HepG2 (cell line): ENCODE results near the gene ELF1. TPM values are rescaled to one million over a fixed set of nuclear protein-coding genes. Genes with fewer than 3 reads are reported as not detected.

Experiments
- MIXL1 ChIP-seq: IDR thresholded peaks from 2 replicates; pipeline ENCODE4 v1.6.1; 2016
- PITX1 ChIP-seq: sonication (generic); formaldehyde crosslinking; IDR thresholded peaks from 2 replicates; pipeline ENCODE4 v1.5.1; 2020; ENCODE audit warnings: mild to moderate bottlenecking, missing genetic modification reagents
- POLR2G ChIP-seq: fragments of 200-400 bp; formaldehyde crosslinking; IDR thresholded peaks from 2 replicates; pipeline ENCODE4 v1.6.1; 2018; ENCODE audit warnings: mild to moderate bottlenecking, low read depth, low read length, moderate library complexity
- RARA ChIP-seq: IDR thresholded peaks from 2 replicates; pipeline ENCODE4 v1.6.1; 2016; ENCODE audit warnings: missing genetic modification reagents, missing compliant biosample characterization
- SIN3B ChIP-seq: fragments of 150-350 bp; IDR thresholded peaks from 2 replicates; pipeline ENCODE4 v1.6.1; 2014; ENCODE audit warnings: low read length
- SNAPC2 ChIP-seq: sonication (generic); formaldehyde crosslinking; IDR thresholded peaks from 2 replicates; pipeline ENCODE4 v1.8.1; 2022; ENCODE audit warnings: mild to moderate bottlenecking, missing genetic modification reagents
- STAT5B ChIP-seq: sonication (generic); formaldehyde crosslinking; IDR thresholded peaks from 2 replicates; pipeline ENCODE4 v1.4.0; 2020; ENCODE audit warnings: missing genetic modification reagents
- TCF7 ChIP-seq: sonication (generic); IDR thresholded peaks from 2 replicates; pipeline ENCODE4 v1.6.1; 2016; ENCODE audit warnings: antibody characterized with exemption, low read depth
- TOPORS ChIP-seq: sonication (generic); formaldehyde crosslinking; IDR thresholded peaks from 2 replicates; pipeline ENCODE4 v1.8.0; 2023; ENCODE audit warnings: mild to moderate bottlenecking, missing genetic modification reagents
- ZNF792 ChIP-seq: IDR thresholded peaks from 2 replicates; pipeline ENCODE4 v1.6.1; 2016
- ZNF879 ChIP-seq: sonication (generic); formaldehyde crosslinking; IDR thresholded peaks from 2 replicates; pipeline ENCODE4 v1.8.1; 2023; ENCODE audit warnings: missing genetic modification reagents
- ZSCAN21 ChIP-seq: sonication (generic); formaldehyde crosslinking; IDR thresholded peaks from 2 replicates; pipeline ENCODE4 v1.8.0; 2022; ENCODE audit warnings: mild to moderate bottlenecking, missing genetic modification reagents, moderate library complexity, borderline replicate concordance
- polyA plus RNA-seq, 8 experiments: library from polyadenylated mRNA; depleted of rRNA in 3 of 8; stranded (reverse) in 7 of 8; unstranded in 1 of 8; fragments of >200 nt; fragmentation: Illumina TruSeq in 4 of 8; extraction: Trizol in 4 of 8; gene quantifications; 2 replicates each; pipeline versions ENCODE4 v1.2.1 to v1.2.3, GENCODE V29; 2011 to 2016; ENCODE audit warnings: low read depth in 4 of 8, missing spikeins in 1 of 8, mixed read lengths in 1 of 8; ENCODE audit not compliant: insufficient read depth in 1 of 8
- total RNA-seq, 5 experiments: library from RNA; depleted of rRNA; stranded (reverse); fragments of >200 nt; fragmentation: Illumina TruSeq; extraction: Trizol; gene quantifications; 2 replicates each; pipeline ENCODE4 v1.2.3, GENCODE V29; 2016; ENCODE audit warnings: low read depth in 1 of 5
- TF ChIP-seq, protein P1 (sequence below), 2 experiments: IDR thresholded peaks; 2 replicates each; pipeline ENCODE4 v1.6.1; 2011 to 2012; ENCODE audit warnings: low read length in 2 of 2, borderline replicate concordance in 1 of 2, low read depth in 1 of 2, mild to moderate bottlenecking in 1 of 2, moderate library complexity in 1 of 2
- TF ChIP-seq, protein P2 (sequence below): sonication (generic); formaldehyde crosslinking; IDR thresholded peaks from 2 replicates; pipeline ENCODE4 v1.8.0; 2022; ENCODE audit warnings: mild to moderate bottlenecking, missing genetic modification reagents; ENCODE audit not compliant: insufficient replicate concordance
- TF ChIP-seq, protein P3 (sequence below): sonication (generic); formaldehyde crosslinking; conservative IDR thresholded peaks from 2 replicates; pipeline ENCODE4 v1.4.0; 2020; ENCODE audit warnings: mild to moderate bottlenecking, missing genetic modification reagents, moderate library complexity
- TF ChIP-seq, protein P4 (sequence below): sonication (generic); formaldehyde crosslinking; IDR thresholded peaks from 2 replicates; pipeline ENCODE4 v1.5.0; 2020; ENCODE audit warnings: missing genetic modification reagents, mild to moderate bottlenecking, borderline replicate concordance

ELF1 gene
- total and polyA plus RNA-seq, 2 of the 13 experiments (the other 11 are each of a cell fraction or from before 2014, with no cell fraction given), result 24.6 to 71.5 TPM

DNA sequence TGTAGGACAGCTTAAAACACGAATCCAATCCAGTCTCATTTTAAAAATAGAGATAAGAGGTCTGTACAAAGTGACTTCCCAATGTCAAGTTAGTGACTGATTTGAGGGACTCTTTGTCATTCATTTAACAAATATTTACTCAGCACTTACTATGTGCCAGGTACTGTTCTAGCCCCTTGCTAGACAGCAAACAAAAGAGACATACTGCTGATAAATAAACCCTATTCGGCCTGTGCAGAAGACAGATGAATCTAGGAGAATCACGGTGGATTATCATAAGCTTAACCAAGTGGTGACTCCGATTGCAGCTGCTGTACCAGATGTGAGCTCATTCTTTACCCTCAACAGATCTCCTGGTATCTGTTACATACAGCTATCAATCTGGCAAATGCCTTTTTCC is 6.4 kb upstream of the ELF1 start (continued):
- peak; percentile 48 for TF ChIP-seq RARA (CRISPR knock-in tag)
- no peak for TF ChIP-seq SIN3B
- TF ChIP-seq PITX1 (CRISPR knock-in tag), result no peak
- TF ChIP-seq, protein P1, sequence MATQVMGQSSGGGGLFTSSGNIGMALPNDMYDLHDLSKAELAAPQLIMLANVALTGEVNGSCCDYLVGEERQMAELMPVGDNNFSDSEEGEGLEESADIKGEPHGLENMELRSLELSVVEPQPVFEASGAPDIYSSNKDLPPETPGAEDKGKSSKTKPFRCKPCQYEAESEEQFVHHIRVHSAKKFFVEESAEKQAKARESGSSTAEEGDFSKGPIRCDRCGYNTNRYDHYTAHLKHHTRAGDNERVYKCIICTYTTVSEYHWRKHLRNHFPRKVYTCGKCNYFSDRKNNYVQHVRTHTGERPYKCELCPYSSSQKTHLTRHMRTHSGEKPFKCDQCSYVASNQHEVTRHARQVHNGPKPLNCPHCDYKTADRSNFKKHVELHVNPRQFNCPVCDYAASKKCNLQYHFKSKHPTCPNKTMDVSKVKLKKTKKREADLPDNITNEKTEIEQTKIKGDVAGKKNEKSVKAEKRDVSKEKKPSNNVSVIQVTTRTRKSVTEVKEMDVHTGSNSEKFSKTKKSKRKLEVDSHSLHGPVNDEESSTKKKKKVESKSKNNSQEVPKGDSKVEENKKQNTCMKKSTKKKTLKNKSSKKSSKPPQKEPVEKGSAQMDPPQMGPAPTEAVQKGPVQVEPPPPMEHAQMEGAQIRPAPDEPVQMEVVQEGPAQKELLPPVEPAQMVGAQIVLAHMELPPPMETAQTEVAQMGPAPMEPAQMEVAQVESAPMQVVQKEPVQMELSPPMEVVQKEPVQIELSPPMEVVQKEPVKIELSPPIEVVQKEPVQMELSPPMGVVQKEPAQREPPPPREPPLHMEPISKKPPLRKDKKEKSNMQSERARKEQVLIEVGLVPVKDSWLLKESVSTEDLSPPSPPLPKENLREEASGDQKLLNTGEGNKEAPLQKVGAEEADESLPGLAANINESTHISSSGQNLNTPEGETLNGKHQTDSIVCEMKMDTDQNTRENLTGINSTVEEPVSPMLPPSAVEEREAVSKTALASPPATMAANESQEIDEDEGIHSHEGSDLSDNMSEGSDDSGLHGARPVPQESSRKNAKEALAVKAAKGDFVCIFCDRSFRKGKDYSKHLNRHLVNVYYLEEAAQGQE (IDR thresholded peaks at IDR 0.05; ENCODE audit: borderline replicate concordance in 1 of 2, low read depth in 1 of 2, low read length in 2 of 2), result no peak
- TF ChIP-seq ZNF879 (CRISPR knock-in tag), result no peak
- TF ChIP-seq, protein P2, sequence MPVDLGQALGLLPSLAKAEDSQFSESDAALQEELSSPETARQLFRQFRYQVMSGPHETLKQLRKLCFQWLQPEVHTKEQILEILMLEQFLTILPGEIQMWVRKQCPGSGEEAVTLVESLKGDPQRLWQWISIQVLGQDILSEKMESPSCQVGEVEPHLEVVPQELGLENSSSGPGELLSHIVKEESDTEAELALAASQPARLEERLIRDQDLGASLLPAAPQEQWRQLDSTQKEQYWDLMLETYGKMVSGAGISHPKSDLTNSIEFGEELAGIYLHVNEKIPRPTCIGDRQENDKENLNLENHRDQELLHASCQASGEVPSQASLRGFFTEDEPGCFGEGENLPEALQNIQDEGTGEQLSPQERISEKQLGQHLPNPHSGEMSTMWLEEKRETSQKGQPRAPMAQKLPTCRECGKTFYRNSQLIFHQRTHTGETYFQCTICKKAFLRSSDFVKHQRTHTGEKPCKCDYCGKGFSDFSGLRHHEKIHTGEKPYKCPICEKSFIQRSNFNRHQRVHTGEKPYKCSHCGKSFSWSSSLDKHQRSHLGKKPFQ, result no peak
- TF ChIP-seq TCF7, result 0 out of 2 replicates have a peak, but pooled peaks have one; percentile 23
- TF ChIP-seq ZSCAN21 (CRISPR knock-in tag), result no peak
- TF ChIP-seq TOPORS (CRISPR knock-in tag), result no peak
- no peak for TF ChIP-seq POLR2G
- no peak for TF ChIP-seq SNAPC2 (CRISPR knock-in tag)
- TF ChIP-seq, protein P3, sequence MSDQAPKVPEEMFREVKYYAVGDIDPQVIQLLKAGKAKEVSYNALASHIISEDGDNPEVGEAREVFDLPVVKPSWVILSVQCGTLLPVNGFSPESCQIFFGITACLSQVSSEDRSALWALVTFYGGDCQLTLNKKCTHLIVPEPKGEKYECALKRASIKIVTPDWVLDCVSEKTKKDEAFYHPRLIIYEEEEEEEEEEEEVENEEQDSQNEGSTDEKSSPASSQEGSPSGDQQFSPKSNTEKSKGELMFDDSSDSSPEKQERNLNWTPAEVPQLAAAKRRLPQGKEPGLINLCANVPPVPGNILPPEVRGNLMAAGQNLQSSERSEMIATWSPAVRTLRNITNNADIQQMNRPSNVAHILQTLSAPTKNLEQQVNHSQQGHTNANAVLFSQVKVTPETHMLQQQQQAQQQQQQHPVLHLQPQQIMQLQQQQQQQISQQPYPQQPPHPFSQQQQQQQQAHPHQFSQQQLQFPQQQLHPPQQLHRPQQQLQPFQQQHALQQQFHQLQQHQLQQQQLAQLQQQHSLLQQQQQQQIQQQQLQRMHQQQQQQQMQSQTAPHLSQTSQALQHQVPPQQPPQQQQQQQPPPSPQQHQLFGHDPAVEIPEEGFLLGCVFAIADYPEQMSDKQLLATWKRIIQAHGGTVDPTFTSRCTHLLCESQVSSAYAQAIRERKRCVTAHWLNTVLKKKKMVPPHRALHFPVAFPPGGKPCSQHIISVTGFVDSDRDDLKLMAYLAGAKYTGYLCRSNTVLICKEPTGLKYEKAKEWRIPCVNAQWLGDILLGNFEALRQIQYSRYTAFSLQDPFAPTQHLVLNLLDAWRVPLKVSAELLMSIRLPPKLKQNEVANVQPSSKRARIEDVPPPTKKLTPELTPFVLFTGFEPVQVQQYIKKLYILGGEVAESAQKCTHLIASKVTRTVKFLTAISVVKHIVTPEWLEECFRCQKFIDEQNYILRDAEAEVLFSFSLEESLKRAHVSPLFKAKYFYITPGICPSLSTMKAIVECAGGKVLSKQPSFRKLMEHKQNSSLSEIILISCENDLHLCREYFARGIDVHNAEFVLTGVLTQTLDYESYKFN (CRISPR knock-in tag), result peak; percentile 46; the same call in 1 of the 2 replicates
- TF ChIP-seq MIXL1 (CRISPR knock-in tag), result peak; percentile 49; the same call in 1 of the 2 replicates
- TF ChIP-seq, protein P4, sequence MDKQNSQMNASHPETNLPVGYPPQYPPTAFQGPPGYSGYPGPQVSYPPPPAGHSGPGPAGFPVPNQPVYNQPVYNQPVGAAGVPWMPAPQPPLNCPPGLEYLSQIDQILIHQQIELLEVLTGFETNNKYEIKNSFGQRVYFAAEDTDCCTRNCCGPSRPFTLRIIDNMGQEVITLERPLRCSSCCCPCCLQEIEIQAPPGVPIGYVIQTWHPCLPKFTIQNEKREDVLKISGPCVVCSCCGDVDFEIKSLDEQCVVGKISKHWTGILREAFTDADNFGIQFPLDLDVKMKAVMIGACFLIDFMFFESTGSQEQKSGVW, result no peak
- no peak for TF ChIP-seq ZNF792 (CRISPR knock-in tag)
- TF ChIP-seq STAT5B (CRISPR knock-in tag), result no peak
